Adrenal gland (tissue), 12 donors: ENCODE measurements around the gene FNBP1. TPM values are rescaled to one million over a fixed set of nuclear protein-coding genes. Genes with fewer than 3 reads are reported as not detected.
A peak's percentile ranks its signal among the peaks of the same experiment; 100 is the strongest.

ENCODE experiments used
- DNase-seq, 7 donors: peaks; one replicate each; pipeline ENCODE4 v3.0.0-alpha.2; 2019 to 2020
- H3K27ac ChIP-seq, 5 donors: fragments of 200-600 bp; sonication (generic) in 4 of 5; 1 replicate in 3 of 5; 2 replicates in 2 of 5; pipeline versions ENCODE4 v1.5.1 to v1.8.0; 2016 to 2020; ENCODE audit warnings: mild to moderate bottlenecking in 1 of 5
- H3K27me3 ChIP-seq: fragments of 200-600 bp; 2 replicates; pipeline ENCODE4 v1.8.0; 2021
- H3K36me3 ChIP-seq, 2 donors: fragments of 200-600 bp; replicated peaks in 1 of 2; 1 replicate in 1 of 2; 2 replicates in 1 of 2; pipeline versions ENCODE4 v1.5.1 to v1.8.0; 2018 to 2022
- H3K4me1 ChIP-seq, 2 donors: fragments of 200-600 bp; replicated peaks in 1 of 2; 1 replicate in 1 of 2; 2 replicates in 1 of 2; pipeline versions ENCODE4 v1.5.1 to v1.8.0; 2018 to 2021
- H3K4me3 ChIP-seq, 4 donors: fragments of 200-600 bp; sonication (generic) in 3 of 4; one replicate each; pipeline ENCODE4 v1.5.1; 2016 to 2018
- H3K9me3 ChIP-seq, 3 donors: fragments of 200-600 bp; sonication (generic) in 1 of 3; replicated peaks in 1 of 3; 1 replicate in 2 of 3; 2 replicates in 1 of 3; pipeline versions ENCODE4 v1.5.1 to v1.8.0; 2016 to 2021
- CTCF ChIP-seq, 6 experiments: fragments of 450-650 bp in 4 of 6; fragments of 200-600 bp in 2 of 6; sonication (generic) in 1 of 6; IDR thresholded peaks; 1 replicate in 5 of 6; 2 replicates in 1 of 6; pipeline versions ENCODE4 v1.5.1 to v1.8.0; 2016 to 2021; ENCODE audit warnings: antibody characterized with exemption in 6 of 6, mild to moderate bottlenecking in 2 of 6, moderate library complexity in 1 of 6
- POLR2A ChIP-seq, 2 donors: fragments of 450-650 bp; IDR thresholded peaks; one replicate each; pipeline ENCODE4 v1.6.1; 2017; ENCODE audit warnings: antibody characterized with exemption in 2 of 2, mild to moderate bottlenecking in 2 of 2, moderate library complexity in 1 of 2
- WGBS, 4 donors: extraction: QIAGEN DNeasy Blood & Tissue Kit in 2 of 4; methylation state at CpG; one replicate each; pipeline versions ENCODE4 v1.1.5 to v1.1.7; 2013 to 2017; 5-methylcytosine and 5-hydroxymethylcytosine counted together
- intact Hi-C, 2 donors: fragments of 100-400 bp; cut with DNase I; formaldehyde crosslinking; loops; one replicate each; pipeline versions ENCODE4 v1.14.1 to v1.15.0; 2022 to 2023
- polyA plus RNA-seq, 3 donors: library from polyadenylated mRNA; stranded (reverse); fragments of 200-250 nt in 2 of 3; fragments of 350-450 nt in 1 of 3; fragmentation: Illumina TruSeq in 1 of 3; extraction: RNeasy Lipid Tissue Mini Kit (QIAGEN cat#74804) in 1 of 3; gene quantifications; one replicate each; pipeline ENCODE4 v1.2.3, GENCODE V29; 2013 to 2014
- total RNA-seq, 9 donors: library from RNA; depleted of rRNA in 4 of 9; stranded (reverse); fragments of >200 nt in 4 of 9; fragments of 120-200 nt in 1 of 9; fragmentation: NEBNext Ultra II Directional in 1 of 9; extraction: Animal tissue kit (Norgen Biotek cat#: 25700) in 1 of 9; gene quantifications; one replicate each; pipeline versions ENCODE4 v1.1.0 to v1.2.4, GENCODE V29; 2013 to 2023
- donor health status: healthy with polysubstance abuse.
- donor health status: Bipolar disorder and iron deficiency.
- donor health status: DM: yes; HTN: yes; CAD: no.
- donor health status: DM: no; HTN: no; CAD: no.
- donor health status: DM: no; HTN: no; CAD: no.
- donor health status: DM: yes; HTN: yes; CAD: no.

FNBP1 gene
- total and polyA plus RNA-seq, 12 donors, result 15.3 to 40.4 (median 24.0) TPM

GRCh38 chr9:130049431-130050210, 6.6 kb upstream of the FNBP1 start:
- Histone ChIP-seq H3K4me3 (no peak overlapping the region), H3K4me1 (peaks cover 13 to 38% of the 10 kb centered on the region in 2 donors), H3K36me3 (no peaks in the 10 kb centered on the region), H3K27me3 (no peaks in the 10 kb centered on the region), H3K9me3 (no peaks in the 10 kb centered on the region), H3K27ac (no peak overlapping the region)
- 81 to 86% (median 84%) methylated on average over 11 of the region's 11 CpGs for WGBS, 4 donors
- TF ChIP-seq CTCF (IDR thresholded peaks at IDR 0.05) (no peak), POLR2A (IDR thresholded peaks at IDR 0.05) (no peak)
- DNase-seq, result peak in 1 of 7 donors; percentile 39
- intact Hi-C loops, result no loop called here

GRCh38 chr9:130045725-130046450, 2.9 kb upstream of the FNBP1 start:
- intact Hi-C loops, result no loop called here
- peak overlapping the region in 3 of 5 donors; percentile 9 to 88 (median 57) for H3K27ac ChIP-seq

GRCh38 chr9:130043654-130044623, 950 bp upstream of the FNBP1 start:
- Histone ChIP-seq H3K36me3 (no peaks in the 10 kb centered on the region), H3K4me1 (peaks cover 10 to 38% of the 10 kb centered on the region in 2 donors), H3K4me3 (peak overlapping the region in 3 of 4 donors; percentile 71 to 95 (median 77)), H3K27me3 (no peaks in the 10 kb centered on the region), H3K9me3 (no peaks in the 10 kb centered on the region), H3K27ac (peak overlapping the region; percentile 57 to 96 (median 89))
- intact Hi-C loops, result loop anchor here in 1 of 2 donors (5.0 kb wide), 1 partner anchor 157 kb away; no protein-coding TSS in a partner anchor
- DNase-seq, result peak; percentile 45 to 71 (median 57)
- TF ChIP-seq CTCF (IDR thresholded peaks at IDR 0.05) (no peak), POLR2A (IDR thresholded peaks at IDR 0.05) (no peak)
- 21 to 31% (median 28%) methylated on average over 23 to 37 of the region's 37 CpGs for WGBS, 4 donors

More at GRCh38 chr9:130045725-130046450, 2.9 kb upstream of the FNBP1 start:
- TF ChIP-seq CTCF (IDR thresholded peaks at IDR 0.05) (no peak), POLR2A (IDR thresholded peaks at IDR 0.05) (no peak)
- Histone ChIP-seq H3K4me1 (peaks cover 10 to 37% of the 10 kb centered on the region in 2 donors), H3K4me3 (no peak overlapping the region), H3K36me3 (no peaks in the 10 kb centered on the region), H3K9me3 (no peaks in the 10 kb centered on the region), H3K27me3 (no peaks in the 10 kb centered on the region)
- WGBS, 4 donors, result 72 to 78% (median 73%) methylated on average over 4 of the region's 4 CpGs
- no peak for DNase-seq
